ENCODE data around the gene SLC45A2.

- TF ChIP-seq CTCF (IDR thresholded peaks at IDR 0.05; ENCODE audit: borderline replicate concordance, extremely low read depth, low read length, poor library complexity, severe bottlenecking) = no peak
- no peak for TF ChIP-seq EZH2 (IDR thresholded peaks at IDR 0.05; ENCODE audit: borderline replicate concordance, low read depth, low read length, severe bottlenecking)
Observed at GRCh38 chr5:33929925-33930690, 54.4 kb downstream of the SLC45A2 start.

All from DND-41 (cell line).